Gastrocnemius medialis (tissue), 4 donors: ENCODE measurements around the gene GOLGA3.

Experiments
- CTCF ChIP-seq, 5 experiments: fragments of 450-650 bp in 3 of 5; fragments of 200-600 bp in 2 of 5; sonication (generic) in 2 of 5; IDR thresholded peaks in 4 of 5; conservative IDR thresholded peaks in 1 of 5; 1 replicate in 4 of 5; 2 replicates in 1 of 5; pipeline ENCODE4 v1.5.1; 2016 to 2019; ENCODE audit warnings: antibody characterized with exemption in 5 of 5, mild to moderate bottlenecking in 3 of 5, moderate library complexity in 3 of 5
- POLR2A ChIP-seq, 2 donors: fragments of 450-650 bp; IDR thresholded peaks; one replicate each; pipeline ENCODE4 v1.6.1; 2017; ENCODE audit warnings: antibody characterized with exemption in 2 of 2, mild to moderate bottlenecking in 2 of 2, moderate library complexity in 2 of 2

GRCh38 chr12:132838410-132839080, 9.9 kb upstream of the GOLGA3 start:
- TF ChIP-seq POLR2A (IDR thresholded peaks at IDR 0.05) (no peak), CTCF (IDR thresholded peaks at IDR 0.05 in 4 of 5, conservative IDR thresholded peaks at IDR 0.05 in 1 of 5) (no peak)
